SK-N-SH treated with all-trans-retinoic acid at 6 μM for 48 hours (cell line): ENCODE measurements around the gene CHERP.

Experiments used
- ATAC-seq: fragments of 200-7000 bp; cut with Tn5 transposase; 3 replicates; pipeline ENCODE4 v1.9.1; 2020; ENCODE audit warnings: mild to moderate bottlenecking, moderate library complexity
- ARNTL ChIP-seq: fragments of 450-650 bp; formaldehyde crosslinking; IDR thresholded peaks from 2 replicates; pipeline ENCODE4 v1.5.0; 2020; ENCODE audit warnings: low read depth, mild to moderate bottlenecking, moderate library complexity, borderline replicate concordance
- BACH2 ChIP-seq: fragments of 250-450 bp; sonication (Bioruptor Pico); IDR thresholded peaks from 2 replicates; pipeline ENCODE4 v1.9.0; 2021; ENCODE audit warnings: mild to moderate bottlenecking, borderline replicate concordance
- CREB5 ChIP-seq: fragments of 250-450 bp; sonication (Bioruptor Pico); IDR thresholded peaks from 2 replicates; pipeline ENCODE4 v1.5.1; 2020; ENCODE audit warnings: low read depth, mild to moderate bottlenecking, moderate library complexity
- CSDC2 ChIP-seq: fragments of 250-450 bp; sonication (Bioruptor Pico); IDR thresholded peaks from 2 replicates; pipeline ENCODE4 v1.5.0; 2020; ENCODE audit warnings: mild to moderate bottlenecking, moderate library complexity
- CSRNP3 ChIP-seq: fragments of 250-450 bp; sonication (Bioruptor Pico); IDR thresholded peaks from 2 replicates; pipeline ENCODE4 v1.5.1; 2021; ENCODE audit warnings: mild to moderate bottlenecking, moderate library complexity
- ESRRG ChIP-seq: fragments of 250-450 bp; sonication (Bioruptor Pico); IDR thresholded peaks from 2 replicates; pipeline ENCODE4 v1.6.1; 2021; ENCODE audit warnings: mild to moderate bottlenecking
- GLIS3 ChIP-seq: fragments of 250-450 bp; sonication (Bioruptor Pico); IDR thresholded peaks from 2 replicates; pipeline ENCODE4 v1.5.0; 2020; ENCODE audit warnings: mild to moderate bottlenecking, moderate library complexity
- ISL1 ChIP-seq: fragments of 250-450 bp; sonication (Bioruptor Pico); IDR thresholded peaks from 2 replicates; pipeline ENCODE4 v2.1.2; 2022; ENCODE audit warnings: mild to moderate bottlenecking, moderate library complexity
- OSR1 ChIP-seq: fragments of 250-450 bp; sonication (Bioruptor Pico); IDR thresholded peaks from 2 replicates; pipeline ENCODE4 v1.8.0; 2022; ENCODE audit warnings: moderate library complexity, mild to moderate bottlenecking, inconsistent platforms
- PATZ1 ChIP-seq: fragments of 250-450 bp; sonication (Bioruptor Pico); IDR thresholded peaks from 2 replicates; pipeline ENCODE4 v1.8.0; 2020; ENCODE audit warnings: mild to moderate bottlenecking, moderate library complexity, borderline replicate concordance
- POU6F1 ChIP-seq: fragments of 250-450 bp; sonication (Bioruptor Pico); IDR thresholded peaks from 2 replicates; pipeline ENCODE4 v1.8.0; 2021; ENCODE audit warnings: low read depth, mild to moderate bottlenecking, moderate library complexity, borderline replicate concordance
- PPARA ChIP-seq: fragments of 250-450 bp; sonication (Bioruptor Pico); IDR thresholded peaks from 2 replicates; pipeline ENCODE4 v1.5.0; 2020; ENCODE audit warnings: mild to moderate bottlenecking, borderline replicate concordance
- RARB ChIP-seq: fragments of 250-450 bp; sonication (Bioruptor Pico); IDR thresholded peaks from 2 replicates; pipeline ENCODE4 v1.8.0; 2021; ENCODE audit warnings: mild to moderate bottlenecking, moderate library complexity
- TCF4 ChIP-seq: fragments of 250-450 bp; sonication (Bioruptor Pico); IDR thresholded peaks from 2 replicates; pipeline ENCODE4 v1.8.0; 2021; ENCODE audit warnings: mild to moderate bottlenecking, moderate library complexity, borderline replicate concordance
- TOX ChIP-seq: fragments of 250-450 bp; sonication (Bioruptor Pico); IDR thresholded peaks from 2 replicates; pipeline ENCODE4 v1.8.0; 2021; ENCODE audit warnings: mild to moderate bottlenecking, moderate library complexity, borderline replicate concordance
- TSHZ2 ChIP-seq: fragments of 250-450 bp; sonication (Bioruptor Pico); IDR thresholded peaks from 2 replicates; pipeline ENCODE4 v1.5.0; 2020; ENCODE audit warnings: mild to moderate bottlenecking, moderate library complexity
- ZC3H10 ChIP-seq: fragments of 250-450 bp; sonication (Bioruptor Pico); IDR thresholded peaks from 2 replicates; pipeline ENCODE4 v1.5.1; 2021; ENCODE audit warnings: mild to moderate bottlenecking, moderate library complexity
- ZFP30 ChIP-seq: fragments of 450-650 bp; formaldehyde crosslinking; IDR thresholded peaks from 2 replicates; pipeline ENCODE4 v1.5.0; 2022; ENCODE audit warnings: mild to moderate bottlenecking, moderate library complexity
- ZNF565 ChIP-seq: fragments of 450-650 bp; formaldehyde crosslinking; conservative IDR thresholded peaks from 2 replicates; pipeline ENCODE4 v1.5.0; 2020; ENCODE audit warnings: low read depth, mild to moderate bottlenecking, moderate library complexity
- ZNF70 ChIP-seq: fragments of 450-650 bp; formaldehyde crosslinking; IDR thresholded peaks from 2 replicates; pipeline ENCODE4 v1.5.0; 2020; ENCODE audit warnings: mild to moderate bottlenecking, moderate library complexity
- ZNF8 ChIP-seq: fragments of 450-650 bp; formaldehyde crosslinking; IDR thresholded peaks from 2 replicates; pipeline ENCODE4 v1.5.0; 2020; ENCODE audit warnings: mild to moderate bottlenecking, moderate library complexity

The CHERP gene

GRCh38 chr19:16536130-16536529 is 6.1 kb downstream of the CHERP start:
- TF ChIP-seq OSR1 (CRISPR knock-in tag): no peak
- no peak for TF ChIP-seq ZC3H10 (CRISPR knock-in tag)
- no peak for TF ChIP-seq CREB5
- TF ChIP-seq GLIS3 (CRISPR knock-in tag): no peak
- TF ChIP-seq ZNF565 (CRISPR knock-in tag): no peak
- TF ChIP-seq POU6F1 (CRISPR knock-in tag): no peak
- TF ChIP-seq BACH2: no peak
- TF ChIP-seq ZNF70: no peak
- TF ChIP-seq CSRNP3: no peak
- no peak for TF ChIP-seq ARNTL
- no peak for TF ChIP-seq RARB (CRISPR knock-in tag)
- TF ChIP-seq TCF4 (CRISPR knock-in tag): no peak
- ATAC-seq: no peak; the same call in 2 of the 3 replicates

- ATAC-seq: no peak
- TF ChIP-seq ISL1 (CRISPR knock-in tag) (no peak), GLIS3 (CRISPR knock-in tag) (no peak), CSDC2 (no peak), PATZ1 (no peak), POU6F1 (CRISPR knock-in tag) (no peak)
Measured at GRCh38 chr19:16535381-16535780, 6.9 kb downstream of the CHERP start.

- TF ChIP-seq ESRRG (CRISPR knock-in tag) (no peak), ZC3H10 (CRISPR knock-in tag) (no peak), ARNTL (no peak), TSHZ2 (CRISPR knock-in tag) (no peak), TOX (no peak)
- no peak for ATAC-seq
Measured at GRCh38 chr19:16532440-16533234, 9.6 kb downstream of the CHERP start.

- no peak for ATAC-seq
- TF ChIP-seq BACH2: no peak
- TF ChIP-seq ZNF70: no peak
- TF ChIP-seq ZNF8 (CRISPR knock-in tag): no peak
- TF ChIP-seq POU6F1 (CRISPR knock-in tag): no peak
- TF ChIP-seq ZNF565 (CRISPR knock-in tag): no peak
- no peak for TF ChIP-seq GLIS3 (CRISPR knock-in tag)
- TF ChIP-seq PATZ1: no peak
- no peak for TF ChIP-seq ARNTL
- TF ChIP-seq TCF4 (CRISPR knock-in tag): no peak
- no peak for TF ChIP-seq PPARA (CRISPR knock-in tag)
- TF ChIP-seq ZFP30 (CRISPR knock-in tag): no peak
- TF ChIP-seq ESRRG (CRISPR knock-in tag): no peak
Measured at GRCh38 chr19:16531380-16531669, 10.9 kb downstream of the CHERP start.
